Neutrophil (primary cell): ENCODE results near the gene RBM44.
"Not testable (repeated sequence)": the region's sequence is repeated elsewhere in the genome, so short reads cannot be mapped to it uniquely, and the experiment has no call there.

Experiments used
- H3K27ac ChIP-seq: fragments of 200-600 bp; sonication (generic); 2 replicates; pipeline ENCODE4 v1.5.1; 2016; ENCODE audit warnings: mild to moderate bottlenecking, moderate library complexity
- H3K27me3 ChIP-seq: fragments of 200-600 bp; sonication (generic); 2 replicates; pipeline ENCODE4 v1.6.0; 2016; ENCODE audit warnings: mild to moderate bottlenecking
- H3K36me3 ChIP-seq: fragments of 200-600 bp; sonication (generic); 2 replicates; pipeline ENCODE4 v1.5.1; 2017
- H3K4me1 ChIP-seq, 2 experiments: fragments of 200-600 bp in 1 of 2; sonication (generic) in 1 of 2; 1 replicate in 1 of 2; 2 replicates in 1 of 2; pipeline versions ENCODE4 v1.5.1 to v1.6.1; 2013 to 2016; ENCODE audit warnings: low read depth in 1 of 2, low read length in 1 of 2, mild to moderate bottlenecking in 1 of 2, moderate library complexity in 1 of 2; ENCODE audit not compliant: control insufficient read depth in 1 of 2, insufficient read depth in 1 of 2
- H3K4me3 ChIP-seq, 2 experiments: fragments of 200-600 bp in 1 of 2; sonication (generic) in 1 of 2; 1 replicate in 1 of 2; 2 replicates in 1 of 2; pipeline ENCODE4 v1.5.1; 2013 to 2016; ENCODE audit warnings: low read depth in 1 of 2, low read length in 1 of 2, mild to moderate bottlenecking in 1 of 2, moderate library complexity in 1 of 2
- H3K9me3 ChIP-seq: fragments of 200-600 bp; sonication (generic); 2 replicates; pipeline ENCODE4 v1.5.1; 2016
- CTCF ChIP-seq: fragments of 200-600 bp; sonication (generic); IDR thresholded peaks from 2 replicates; pipeline ENCODE4 v1.5.1; 2016; ENCODE audit warnings: antibody characterized with exemption

RBM44 gene

GRCh38 chr2:237866101-237866621 is 67.6 kb downstream of the RBM44 start:
- no peaks in the 10 kb centered on the region for H3K9me3 ChIP-seq
- peaks cover 63% of the 10 kb centered on the region for H3K27me3 ChIP-seq

GRCh38 chr2:237867465-237867864 is 68.9 kb downstream of the RBM44 start:
- H3K4me1 ChIP-seq = no peaks in the 10 kb centered on the region
- H3K4me3 ChIP-seq = no peak overlapping the region
- H3K36me3 ChIP-seq = no peaks in the 10 kb centered on the region
- H3K27me3 ChIP-seq = peaks cover 56% of the 10 kb centered on the region
- H3K27ac ChIP-seq = no peak overlapping the region
- no peaks in the 10 kb centered on the region for H3K9me3 ChIP-seq
- no peak for TF ChIP-seq CTCF

More at GRCh38 chr2:237866101-237866621, 67.6 kb downstream of the RBM44 start:
- Histone ChIP-seq H3K36me3 (no peaks in the 10 kb centered on the region), H3K4me1 (no peaks in the 10 kb centered on the region), H3K27ac (no peak overlapping the region), H3K4me3 (no peak overlapping the region)
- no peak for TF ChIP-seq CTCF

- H3K4me3 ChIP-seq, H3K9me3 ChIP-seq, H3K27ac ChIP-seq, H3K36me3 ChIP-seq, H3K4me1 ChIP-seq: not testable (repeated sequence)
- H3K27me3 ChIP-seq = peaks cover 57% of the 10 kb centered on the region
Observed at GRCh38 chr2:237868074-237868473, 69.5 kb downstream of the RBM44 start.

- no peak for TF ChIP-seq CTCF
- no peak overlapping the region for H3K4me3 ChIP-seq
- no peaks in the 10 kb centered on the region for H3K36me3 ChIP-seq
- peaks cover 60% of the 10 kb centered on the region for H3K27me3 ChIP-seq
- H3K4me1 ChIP-seq = no peaks in the 10 kb centered on the region
- H3K27ac ChIP-seq = no peak overlapping the region
- no peaks in the 10 kb centered on the region for H3K9me3 ChIP-seq
Observed at GRCh38 chr2:237868631-237869342, 70.2 kb downstream of the RBM44 start.

GRCh38 chr2:237869343-237870102 is 70.9 kb downstream of the RBM44 start:
- no peak for TF ChIP-seq CTCF
- no peaks in the 10 kb centered on the region for H3K36me3 ChIP-seq
- no peaks in the 10 kb centered on the region for H3K4me1 ChIP-seq
- no peak overlapping the region for H3K4me3 ChIP-seq
- peaks cover 67% of the 10 kb centered on the region for H3K27me3 ChIP-seq
- no peaks in the 10 kb centered on the region for H3K9me3 ChIP-seq
- no peak overlapping the region for H3K27ac ChIP-seq

- no peaks in the 10 kb centered on the region for H3K4me1 ChIP-seq
- H3K4me3 ChIP-seq = no peak overlapping the region
- no peak for TF ChIP-seq CTCF
- no peak overlapping the region for H3K27ac ChIP-seq
- H3K9me3 ChIP-seq = no peaks in the 10 kb centered on the region
- H3K36me3 ChIP-seq = no peaks in the 10 kb centered on the region
- peaks cover 67% of the 10 kb centered on the region for H3K27me3 ChIP-seq
Observed at GRCh38 chr2:237870126-237870525, 71.5 kb downstream of the RBM44 start.
